ENCODE measurements around the gene GDF7. TPM values are rescaled to one million over a fixed set of nuclear protein-coding genes. Genes with fewer than 3 reads are reported as not detected.
A peak's percentile ranks its signal among the peaks of the same experiment; 100 is the strongest.

GDF7 gene
- polyA plus RNA-seq, 1 of the 3 experiments (the other 2 are of a cell fraction), result 0.02 TPM

- H2AFZ ChIP-seq (ENCODE audit: low read depth), result peak overlapping the region; percentile 31; the same call in 1 of the 2 replicates
- 62% methylated on average over 16 of the region's 16 CpGs for WGBS (ENCODE audit: low lambda C conversion rate)
- ChIA-PET POLR2A (interaction anchor here (1.0 kb wide), 1 partner anchor 24 kb away, joined by 3 read pairs; the partner anchor contains the start of gene HS1BP3), CTCF (interaction anchor here (0.9 to 10.2 kb wide), 11 partner anchors 11 to 286 kb away, joined by 3 to 232 read pairs (median 4); partner anchors contain the start of genes GDF7, HS1BP3 and LDAH)
- no peak for DNase-seq
- H3K36me3 ChIP-seq (replicated peaks in 1 of 2; ENCODE audit: control insufficient read depth in 1 of 2, insufficient read depth in 2 of 2, low read length in 1 of 2), result peaks cover 0 to 12% of the 10 kb centered on the region in 2 experiments
- peaks cover 17% of the 10 kb centered on the region for H3K27me3 ChIP-seq (ENCODE audit: insufficient read depth)
- H3K79me2 ChIP-seq (ENCODE audit: insufficient read depth), result no peaks in the 10 kb centered on the region
- H3K9ac ChIP-seq, result no peak overlapping the region
- no peaks in the 10 kb centered on the region for H4K20me1 ChIP-seq (ENCODE audit: insufficient read depth)
- H3K9me2 ChIP-seq, result no peaks in the 10 kb centered on the region
- H3K4me3 ChIP-seq (ENCODE audit: low read depth in 2 of 2, low read length in 1 of 2), result no peak overlapping the region
- peaks cover 6% of the 10 kb centered on the region for H3F3A ChIP-seq (replicated peaks; ENCODE audit: insufficient read depth)
- H3K27ac ChIP-seq (ENCODE audit: low read depth in 2 of 2, low read length in 1 of 2), result peak overlapping the region in 1 of 2 experiments; percentile 45; a peak in 1 of 4 replicates
- peaks cover 5 to 12% of the 10 kb centered on the region in 2 experiments; a peak in 3 of 4 replicates for H3K4me1 ChIP-seq (ENCODE audit: control insufficient read depth in 1 of 2, insufficient read depth in 2 of 2, low read depth in 1 of 2, low read length in 1 of 2)
- TF ChIP-seq PBX3 (IDR thresholded peaks at IDR 0.05) (peak; percentile 45), CTCF (IDR thresholded peaks at IDR 0.05) (peak; percentile 16; the same call in 1 of the 2 replicates), MEF2A (IDR thresholded peaks at IDR 0.05; ENCODE audit: borderline replicate concordance, low read depth) (no peak), JUND (IDR thresholded peaks at IDR 0.05) (peak; percentile 53; the same call in 1 of the 2 replicates), FOSL2 (IDR thresholded peaks at IDR 0.05; ENCODE audit: borderline replicate concordance, low read depth) (peak; percentile 74; the same call in 1 of the 2 replicates), POLR2AphosphoS5 (IDR thresholded peaks at IDR 0.05; ENCODE audit: low read depth, low read length) (0 out of 2 replicates have a peak, but pooled peaks have one; percentile 25), NFIC (IDR thresholded peaks at IDR 0.05; ENCODE audit: borderline replicate concordance) (peak; percentile 80; the same call in 1 of the 2 replicates), MAX (IDR thresholded peaks at IDR 0.05; ENCODE audit: low read depth) (0 out of 2 replicates have a peak, but pooled peaks have one; percentile 55), RAD21 (IDR thresholded peaks at IDR 0.05; ENCODE audit: low read length) (no peak)
- H3K9me3 ChIP-seq, result no peaks in the 10 kb centered on the region
- peak overlapping the region; percentile 41; the same call in 1 of the 2 replicates for H3K4me2 ChIP-seq
Measured at GRCh38 chr2:20674974-20675679, 8.2 kb downstream of the GDF7 start.

GRCh38 chr2:20675701-20676352 is 8.9 kb downstream of the GDF7 start:
- Histone ChIP-seq H3K27ac (ENCODE audit: low read depth in 2 of 2, low read length in 1 of 2) (peak overlapping the region in 1 of 2 experiments; percentile 45; a peak in 1 of 4 replicates), H3K4me3 (ENCODE audit: low read depth in 2 of 2, low read length in 1 of 2) (no peak overlapping the region), H3F3A (replicated peaks; ENCODE audit: insufficient read depth) (peaks cover 6% of the 10 kb centered on the region), H3K79me2 (ENCODE audit: insufficient read depth) (no peaks in the 10 kb centered on the region), H3K9ac (no peak overlapping the region), H3K9me2 (no peaks in the 10 kb centered on the region), H4K20me1 (ENCODE audit: insufficient read depth) (no peaks in the 10 kb centered on the region), H2AFZ (ENCODE audit: low read depth) (no peak overlapping the region), H3K27me3 (ENCODE audit: insufficient read depth) (peaks cover 10% of the 10 kb centered on the region), H3K4me2 (peak overlapping the region; percentile 41; the same call in 1 of the 2 replicates), H3K4me1 (ENCODE audit: control insufficient read depth in 1 of 2, insufficient read depth in 2 of 2, low read depth in 1 of 2, low read length in 1 of 2) (peaks cover 5 to 12% of the 10 kb centered on the region in 2 experiments; a peak in 3 of 4 replicates), H3K36me3 (replicated peaks in 1 of 2; ENCODE audit: control insufficient read depth in 1 of 2, insufficient read depth in 2 of 2, low read length in 1 of 2) (peaks cover 0 to 16% of the 10 kb centered on the region in 2 experiments), H3K9me3 (no peaks in the 10 kb centered on the region)
- 78% methylated on average over 5 of the region's 6 CpGs for WGBS (ENCODE audit: low lambda C conversion rate)
- ChIA-PET CTCF (interaction anchor here (0.9 to 10.2 kb wide), 12 partner anchors 10 to 285 kb away, joined by 3 to 232 read pairs (median 4); partner anchors contain the start of genes GDF7, HS1BP3 and LDAH), POLR2A (interaction anchor here (0.8 to 1.0 kb wide), 2 partner anchors 14 to 25 kb away, joined by 3 to 4 read pairs; partner anchors contain the start of gene HS1BP3)
- peak; percentile 5; the same call in 1 of the 2 replicates for TF ChIP-seq CTCF (IDR thresholded peaks at IDR 0.05)
- TF ChIP-seq TAF1 (IDR thresholded peaks at IDR 0.05; ENCODE audit: borderline replicate concordance, low read depth, low read length), result no peak
- DNase-seq, result no peak
